GM19463 (cell line): ENCODE measurements around the gene MTG1.

Experiments used
- ATAC-seq: cut with Tn5 transposase; IDR thresholded peaks from one replicate; pipeline ENCODE4 v1.9.1; 2021; ENCODE audit warnings: mild to moderate bottlenecking, moderate library complexity; ENCODE audit not compliant: unreplicated experiment

Gene MTG1

GRCh38 chr10:133445751-133446708 lies 52.1 kb downstream of the MTG1 start:
- no peak for ATAC-seq

- no peak for ATAC-seq
These were observed 53.0 kb downstream of the MTG1 start for GRCh38 chr10:133446979-133447378.

- no peak for ATAC-seq
These were observed 54.2 kb downstream of the MTG1 start for GRCh38 chr10:133448120-133448519.

GRCh38 chr10:133451346-133451745 lies 57.4 kb downstream of the MTG1 start:
- ATAC-seq: no peak

GRCh38 chr10:133452453-133452852 lies 58.5 kb downstream of the MTG1 start:
- no peak for ATAC-seq

GRCh38 chr10:133453516-133454203 lies 59.7 kb downstream of the MTG1 start, which contains the start of gene SCART1:
SCART1 (plus strand) TSS chr10:133453945; CDS start chr10:133453998, 53 bp downstream.
- ATAC-seq: no peak

GRCh38 chr10:133454204-133454893 lies 60.4 kb downstream of the MTG1 start:
- no peak for ATAC-seq

GRCh38 chr10:133455196-133455595 lies 61.2 kb downstream of the MTG1 start:
- no peak for ATAC-seq

- no peak for ATAC-seq
These were observed 61.7 kb downstream of the MTG1 start for GRCh38 chr10:133455611-133456031.

- no peak for ATAC-seq
These were observed 62.3 kb downstream of the MTG1 start for GRCh38 chr10:133456041-133456951.

- ATAC-seq: no peak
These were observed 63.3 kb downstream of the MTG1 start for GRCh38 chr10:133457100-133457841.

- ATAC-seq: no peak
These were observed 64.2 kb downstream of the MTG1 start for GRCh38 chr10:133458021-133458709.

- ATAC-seq: no peak
These were observed 64.9 kb downstream of the MTG1 start for GRCh38 chr10:133458710-133459453.

GRCh38 chr10:133459454-133460207 lies 65.7 kb downstream of the MTG1 start:
- ATAC-seq: no peak

GRCh38 chr10:133460208-133460769 lies 66.3 kb downstream of the MTG1 start:
- no peak for ATAC-seq

- ATAC-seq: no peak
These were observed 67.1 kb downstream of the MTG1 start for GRCh38 chr10:133461027-133461426.

GRCh38 chr10:133461841-133462240 lies 67.9 kb downstream of the MTG1 start:
- ATAC-seq: no peak
